SU-DHL-6 (cell line): Measurements from ENCODE around the gene KDELR3.
"Not testable (repeated sequence)": the region's sequence is repeated elsewhere in the genome, so short reads cannot be mapped to it uniquely, and the experiment has no call there.

Source experiments
- H2AFZ ChIP-seq: fragments of 200-600 bp; sonication (generic); 2 replicates; pipeline ENCODE4 v1.6.1; 2014; ENCODE audit warnings: low read depth, mild to moderate bottlenecking, moderate library complexity, mixed read lengths, antibody characterized with exemption, low read length; ENCODE audit not compliant: severe bottlenecking
- H3F3A ChIP-seq: fragments of 200-600 bp; shearing (Covaris generic); 2 replicates; pipeline ENCODE4 v1.6.0; 2016; ENCODE audit warnings: antibody characterized with exemption, mild to moderate bottlenecking; ENCODE audit not compliant: insufficient read depth
- H3K27ac ChIP-seq: fragments of 200-600 bp; sonication (generic); 2 replicates; pipeline ENCODE4 v1.5.1; 2016; ENCODE audit warnings: low read depth, mild to moderate bottlenecking, low read length, moderate library complexity, mixed read lengths
- H3K27me3 ChIP-seq: fragments of 200-600 bp; sonication (generic), shearing (Covaris generic); 2 replicates; pipeline ENCODE4 v1.6.0; 2014; ENCODE audit warnings: mild to moderate bottlenecking, low read length
- H3K36me3 ChIP-seq: fragments of 200-600 bp; sonication (generic); 2 replicates; pipeline ENCODE4 v1.6.1; 2014; ENCODE audit warnings: mild to moderate bottlenecking, low read length, mixed read lengths
- H3K4me2 ChIP-seq: fragments of 300-600, 200-600 bp; shearing (Covaris generic), sonication (generic); 2 replicates; pipeline ENCODE4 v1.6.0; 2014; ENCODE audit warnings: low read length, low read depth, mild to moderate bottlenecking; ENCODE audit not compliant: poor library complexity, severe bottlenecking
- H3K4me3 ChIP-seq: fragments of 200-600 bp; sonication (generic); 2 replicates; pipeline ENCODE4 v1.5.1; 2014; ENCODE audit warnings: antibody characterized with exemption, low read length, mild to moderate bottlenecking, mixed read lengths; ENCODE audit not compliant: insufficient read depth, poor library complexity, severe bottlenecking
- H3K79me2 ChIP-seq: fragments of 200-600 bp; sonication (generic); 2 replicates; pipeline ENCODE4 v1.6.1; 2014; ENCODE audit warnings: mild to moderate bottlenecking, low read length, moderate library complexity; ENCODE audit not compliant: insufficient read depth
- H3K9ac ChIP-seq: fragments of 200-600 bp; sonication (generic); 2 replicates; pipeline ENCODE4 v1.7.0; 2014; ENCODE audit warnings: mild to moderate bottlenecking, low read length
- H3K9me2 ChIP-seq: fragments of 200-600 bp; sonication (generic); replicated peaks from 2 replicates; pipeline ENCODE4 v1.6.1; 2014; ENCODE audit warnings: low read length; ENCODE audit not compliant: insufficient read depth
- H3K9me3 ChIP-seq: fragments of 200-600 bp; sonication (generic); 2 replicates; pipeline ENCODE4 v1.6.1; 2014; ENCODE audit warnings: low read length, mixed read lengths; ENCODE audit not compliant: insufficient read depth
- H4K20me1 ChIP-seq: fragments of 200-600 bp; sonication (generic); 2 replicates; pipeline ENCODE4 v1.6.1; 2014; ENCODE audit warnings: low read depth, mild to moderate bottlenecking, antibody characterized with exemption, low read length, moderate library complexity, mixed read lengths
- EZH2phosphoT487 ChIP-seq: fragments of 200-600 bp; sonication (generic), shearing (Covaris generic); conservative IDR thresholded peaks from 2 replicates; pipeline ENCODE4 v1.6.1; 2018; ENCODE audit warnings: mild to moderate bottlenecking, antibody characterized with exemption, low read length, moderate library complexity, mixed read lengths
- TF ChIP-seq, protein P1 (sequence below): fragments of 200-600 bp; sonication (generic); IDR thresholded peaks from one replicate; pipeline ENCODE4 v1.5.1; 2017; ENCODE audit warnings: antibody characterized with exemption, mild to moderate bottlenecking, low read length, moderate library complexity; ENCODE audit not compliant: insufficient read depth, poor library complexity, severe bottlenecking

Gene KDELR3

GRCh38 chr22:38467438-38467903, 425 bp upstream of the KDELR3 start:
- TF ChIP-seq, protein P1, sequence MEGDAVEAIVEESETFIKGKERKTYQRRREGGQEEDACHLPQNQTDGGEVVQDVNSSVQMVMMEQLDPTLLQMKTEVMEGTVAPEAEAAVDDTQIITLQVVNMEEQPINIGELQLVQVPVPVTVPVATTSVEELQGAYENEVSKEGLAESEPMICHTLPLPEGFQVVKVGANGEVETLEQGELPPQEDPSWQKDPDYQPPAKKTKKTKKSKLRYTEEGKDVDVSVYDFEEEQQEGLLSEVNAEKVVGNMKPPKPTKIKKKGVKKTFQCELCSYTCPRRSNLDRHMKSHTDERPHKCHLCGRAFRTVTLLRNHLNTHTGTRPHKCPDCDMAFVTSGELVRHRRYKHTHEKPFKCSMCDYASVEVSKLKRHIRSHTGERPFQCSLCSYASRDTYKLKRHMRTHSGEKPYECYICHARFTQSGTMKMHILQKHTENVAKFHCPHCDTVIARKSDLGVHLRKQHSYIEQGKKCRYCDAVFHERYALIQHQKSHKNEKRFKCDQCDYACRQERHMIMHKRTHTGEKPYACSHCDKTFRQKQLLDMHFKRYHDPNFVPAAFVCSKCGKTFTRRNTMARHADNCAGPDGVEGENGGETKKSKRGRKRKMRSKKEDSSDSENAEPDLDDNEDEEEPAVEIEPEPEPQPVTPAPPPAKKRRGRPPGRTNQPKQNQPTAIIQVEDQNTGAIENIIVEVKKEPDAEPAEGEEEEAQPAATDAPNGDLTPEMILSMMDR = no peak
- TF ChIP-seq EZH2phosphoT487 = no peak
- no peaks in the 10 kb centered on the region for H3K9me2 ChIP-seq
- H3K27ac ChIP-seq = no peak overlapping the region
- no peak overlapping the region for H3K4me2 ChIP-seq
- no peak overlapping the region for H3K9ac ChIP-seq
- no peaks in the 10 kb centered on the region for H3K36me3 ChIP-seq
- H3K4me3 ChIP-seq = no peak overlapping the region
- H4K20me1 ChIP-seq = no peaks in the 10 kb centered on the region
- no peaks in the 10 kb centered on the region for H3K27me3 ChIP-seq
- H3F3A ChIP-seq = no peaks in the 10 kb centered on the region
- H3K9me3 ChIP-seq = no peaks in the 10 kb centered on the region
- no peaks in the 10 kb centered on the region for H3K79me2 ChIP-seq
- no peak overlapping the region for H2AFZ ChIP-seq

- no peak overlapping the region for H3K4me3 ChIP-seq
- no peak overlapping the region for H2AFZ ChIP-seq
- H3K9ac ChIP-seq = no peak overlapping the region
- no peak overlapping the region for H3K4me2 ChIP-seq
- TF ChIP-seq, protein P1 = no peak
- TF ChIP-seq EZH2phosphoT487 = no peak
- H4K20me1 ChIP-seq = no peaks in the 10 kb centered on the region
- no peak overlapping the region for H3K27ac ChIP-seq
- no peaks in the 10 kb centered on the region for H3K79me2 ChIP-seq
- no peaks in the 10 kb centered on the region for H3K9me2 ChIP-seq
- no peaks in the 10 kb centered on the region for H3K27me3 ChIP-seq
- H3K9me3 ChIP-seq = no peaks in the 10 kb centered on the region
- no peaks in the 10 kb centered on the region for H3K36me3 ChIP-seq
- H3F3A ChIP-seq = no peaks in the 10 kb centered on the region
Measured at GRCh38 chr22:38468443-38469305, 778 bp downstream of the KDELR3 start.

DNA sequence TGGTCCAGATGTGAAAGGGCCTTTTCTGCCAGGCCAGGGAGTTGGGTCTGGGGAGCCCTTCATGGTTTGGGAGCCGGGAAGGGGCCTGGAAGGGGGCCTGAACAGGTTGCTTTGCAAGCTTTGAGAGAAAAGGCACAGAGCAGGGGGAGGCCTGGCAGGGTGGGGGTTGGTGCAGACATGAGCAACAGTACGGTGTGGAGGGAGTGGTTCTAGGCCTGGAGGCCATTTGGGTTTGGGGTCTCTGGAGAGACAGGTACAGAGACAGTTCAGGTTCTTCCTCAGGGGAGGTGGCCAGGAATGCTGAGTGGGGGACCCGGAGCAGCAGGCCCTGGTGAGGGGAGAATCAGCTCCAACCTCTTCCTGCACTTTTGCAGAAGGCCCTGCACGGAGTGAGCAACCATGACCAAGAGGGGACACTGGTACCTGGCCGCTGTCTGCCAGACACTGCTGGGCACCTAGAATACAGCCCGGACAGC, 1.4 kb downstream of the KDELR3 start:
- Histone ChIP-seq H3K27me3 (no peaks in the 10 kb centered on the region), H3K4me2 (no peak overlapping the region), H3K4me3 (no peak overlapping the region), H2AFZ (no peak overlapping the region), H4K20me1 (no peaks in the 10 kb centered on the region), H3K9me2 (no peaks in the 10 kb centered on the region), H3K27ac (no peak overlapping the region), H3F3A (no peaks in the 10 kb centered on the region), H3K36me3 (no peaks in the 10 kb centered on the region), H3K9me3 (no peaks in the 10 kb centered on the region), H3K79me2 (no peaks in the 10 kb centered on the region), H3K9ac (no peak overlapping the region)
- no peak for TF ChIP-seq EZH2phosphoT487

GRCh38 chr22:38470179-38470578, 2.3 kb downstream of the KDELR3 start:
- not testable (repeated sequence) for H3F3A ChIP-seq, H3K4me3 ChIP-seq, H3K4me2 ChIP-seq, H3K27ac ChIP-seq, H2AFZ ChIP-seq, H3K9me2 ChIP-seq, H3K79me2 ChIP-seq, H3K9me3 ChIP-seq, H3K9ac ChIP-seq, H3K27me3 ChIP-seq, H3K36me3 ChIP-seq, H4K20me1 ChIP-seq
